ENCODE measurements around the gene IL20RB. TPM values are rescaled to one million over a fixed set of nuclear protein-coding genes. Genes with fewer than 3 reads are reported as not detected.

The IL20RB gene
- total RNA-seq, 2 experiments from 2014 or later: 1.5 to 2.2 TPM

GRCh38 chr3:136973352-136973751, 15.6 kb downstream of the IL20RB start:
- ChIA-PET POLR2A (no interaction called here), CTCF (no interaction called here)
- Mint-ChIP-seq H3K27ac (no peak overlapping the region), H3K27me3 (no peaks in the 10 kb centered on the region), H3K4me1 (ENCODE audit: low read depth) (no peaks in the 10 kb centered on the region), H3K9me3 (peaks cover 4% of the 10 kb centered on the region), H3K4me3 (no peak overlapping the region), H3K36me3 (ENCODE audit: low read depth) (peaks cover 24% of the 10 kb centered on the region)
- TF ChIP-seq CTCF (IDR thresholded peaks at IDR 0.05): no peak
- DNase-seq: no peak
- H3K27me3 ChIP-seq (ENCODE audit: control insufficient read depth in 1 of 2, insufficient read depth in 2 of 2, low read length in 2 of 2): no peaks in the 10 kb centered on the region
- ATAC-seq (ENCODE audit: poor library complexity): no peak
- no peaks in the 10 kb centered on the region for H3K4me1 ChIP-seq (ENCODE audit: insufficient read depth, low read length)
- no peaks in the 10 kb centered on the region for H3K36me3 ChIP-seq (ENCODE audit: insufficient read depth, low read length)
- no peak overlapping the region for H3K4me3 ChIP-seq (ENCODE audit: low read length)
- no peak overlapping the region for H3K27ac ChIP-seq (ENCODE audit: low read depth in 1 of 2, low read length in 2 of 2)
- intact Hi-C loops (cut with DNase I, micrococcal nuclease): no loop called here
- H3K9me3 ChIP-seq (ENCODE audit: control insufficient read depth in 1 of 2, insufficient read depth in 1 of 2, low read length in 2 of 2): peaks cover 7 to 13% of the 10 kb centered on the region in 2 experiments

- Mint-ChIP-seq H3K27me3 (no peaks in the 10 kb centered on the region), H3K4me1 (ENCODE audit: low read depth) (no peaks in the 10 kb centered on the region), H3K27ac (no peak overlapping the region), H3K36me3 (ENCODE audit: low read depth) (peaks cover 24% of the 10 kb centered on the region), H3K4me3 (no peak overlapping the region), H3K9me3 (peaks cover 4% of the 10 kb centered on the region)
- no peak overlapping the region for H3K27ac ChIP-seq (ENCODE audit: low read depth in 1 of 2, low read length in 2 of 2)
- no peak for ATAC-seq (ENCODE audit: poor library complexity)
- ChIA-PET CTCF (no interaction called here), POLR2A (interaction anchor here (0.6 kb wide), 1 partner anchor 14 kb away, joined by 4 read pairs; no protein-coding TSS in a partner anchor)
- H3K4me3 ChIP-seq (ENCODE audit: low read length): no peak overlapping the region
- TF ChIP-seq CTCF (IDR thresholded peaks at IDR 0.05): no peak
- intact Hi-C loops (cut with DNase I, micrococcal nuclease): no loop called here
- DNase-seq: no peak
- H3K9me3 ChIP-seq (ENCODE audit: control insufficient read depth in 1 of 2, insufficient read depth in 1 of 2, low read length in 2 of 2): peaks cover 7 to 13% of the 10 kb centered on the region in 2 experiments
- H3K27me3 ChIP-seq (ENCODE audit: control insufficient read depth in 1 of 2, insufficient read depth in 2 of 2, low read length in 2 of 2): no peaks in the 10 kb centered on the region
- H3K4me1 ChIP-seq (ENCODE audit: insufficient read depth, low read length): no peaks in the 10 kb centered on the region
- no peaks in the 10 kb centered on the region for H3K36me3 ChIP-seq (ENCODE audit: insufficient read depth, low read length)
Observed at GRCh38 chr3:136974670-136975069, 16.9 kb downstream of the IL20RB start.

GRCh38 chr3:136979204-136979603, 21.4 kb downstream of the IL20RB start:
- POLR2A ChIA-PET: no interaction called here
- Histone ChIP-seq H3K27me3 (ENCODE audit: control insufficient read depth in 1 of 2, insufficient read depth in 2 of 2, low read length in 2 of 2) (no peaks in the 10 kb centered on the region), H3K36me3 (ENCODE audit: insufficient read depth, low read length) (no peaks in the 10 kb centered on the region), H3K4me1 (ENCODE audit: insufficient read depth, low read length) (no peaks in the 10 kb centered on the region), H3K9me3 (ENCODE audit: control insufficient read depth in 1 of 2, insufficient read depth in 1 of 2, low read length in 2 of 2) (peaks cover 6 to 13% of the 10 kb centered on the region in 2 experiments), H3K27ac (ENCODE audit: low read depth in 1 of 2, low read length in 2 of 2) (no peak overlapping the region), H3K4me3 (ENCODE audit: low read length) (no peak overlapping the region)
- no peak for TF ChIP-seq CTCF (IDR thresholded peaks at IDR 0.05)
- intact Hi-C loops (cut with DNase I, micrococcal nuclease): no loop called here
- Mint-ChIP-seq H3K4me3 (no peak overlapping the region), H3K27ac (no peak overlapping the region), H3K4me1 (ENCODE audit: low read depth) (peaks cover 2% of the 10 kb centered on the region), H3K36me3 (ENCODE audit: low read depth) (peaks cover 8% of the 10 kb centered on the region), H3K27me3 (no peaks in the 10 kb centered on the region), H3K9me3 (peaks cover 2% of the 10 kb centered on the region)
- DNase-seq: no peak
- ATAC-seq (ENCODE audit: poor library complexity): no peak
- CTCF ChIA-PET: no interaction called here

Measured in CD4-positive, alpha-beta T cell (primary cell).